HepG2 (cell line): Measurements from ENCODE around the gene CDK5RAP1. TPM values are rescaled to one million over a fixed set of nuclear protein-coding genes. Genes with fewer than 3 reads are reported as not detected.

Experiments
- ATAC-seq: fragments of 200-7000 bp; cut with Tn5 transposase; 3 replicates; pipeline ENCODE4 v1.9.1; 2020; ENCODE audit warnings: mild to moderate bottlenecking, moderate library complexity
- BruUV-seq: library from RNA; stranded (reverse); fragments of 400-500 nt; replicated peaks from 2 replicates; lab custom pipeline; 2021; lab: Mats Ljungman, UMichigan
- CTCF ChIA-PET: fragments of 300-600 bp; formaldehyde crosslinking; extraction: SDS; loops from one replicate; lab custom pipeline; 2021; ENCODE audit warnings: low total read pairs, inconsistent platforms, low intra/inter-chr PET ratio; lab: Yijun Ruan, JAX
- POLR2A ChIA-PET: fragments of 350-600 bp; sonication (Branson Sonifier 250); formaldehyde crosslinking; loops from one replicate; lab custom pipeline; 2020; ENCODE audit warnings: antibody characterized with exemption, inconsistent platforms; lab: Yijun Ruan, JAX
- DNase-seq: peaks from one replicate; pipeline ENCODE4 v3.0.0-alpha.2; 2015; ENCODE audit warnings: low spot score
- FAIRE-seq: peaks from 3 replicates; lab custom pipeline; 2011; peaks lifted over from hg19 to GRCh38; lab: Jason Lieb, UNC
- H2AFZ ChIP-seq: one replicate; pipeline ENCODE4 v1.6.1; 2011; ENCODE audit warnings: low read length, inconsistent platforms
- H3K27ac ChIP-seq: fragments of 300-600 bp; 3 replicates; pipeline ENCODE4 v1.8.0; 2011; ENCODE audit warnings: mixed run types, mild to moderate bottlenecking, mixed read lengths, low read length, inconsistent platforms; ENCODE audit not compliant: insufficient read depth; ENCODE audit errors: extremely low read length
- H3K27me3 ChIP-seq, 2 experiments: fragments of 200-600 bp in 1 of 2; 2 replicates in 1 of 2; 3 replicates in 1 of 2; pipeline versions ENCODE4 v1.6.0 to v1.8.0; 2011; ENCODE audit warnings: low read length in 2 of 2, mild to moderate bottlenecking in 2 of 2, moderate library complexity in 2 of 2, inconsistent platforms in 1 of 2; ENCODE audit not compliant: insufficient read depth in 2 of 2, control insufficient read depth in 1 of 2
- H3K36me3 ChIP-seq, 2 experiments: fragments of 200-600 bp in 1 of 2; replicated peaks in 1 of 2; 2 replicates in 1 of 2; 3 replicates in 1 of 2; pipeline versions ENCODE4 v1.5.1 to v1.8.0; 2011; ENCODE audit warnings: low read length in 2 of 2, inconsistent platforms in 1 of 2; ENCODE audit not compliant: insufficient read depth in 2 of 2, control insufficient read depth in 1 of 2
- H3K4me1 ChIP-seq: 2 replicates; pipeline ENCODE4 v1.5.1; 2012; ENCODE audit warnings: low read length, inconsistent platforms; ENCODE audit not compliant: insufficient read depth
- H3K4me2 ChIP-seq: 2 replicates; pipeline ENCODE4 v1.6.0; 2011; ENCODE audit warnings: low read depth, low read length, inconsistent platforms
- H3K4me3 ChIP-seq, 3 experiments: fragments of 200-600 bp in 1 of 3; sonication (generic), shearing (Covaris generic) in 1 of 3; replicated peaks in 1 of 3; 2 replicates each; pipeline ENCODE4 v1.5.1; 2011 to 2016; ENCODE audit warnings: low read length in 3 of 3, inconsistent platforms in 2 of 3, low read depth in 2 of 3, mild to moderate bottlenecking in 2 of 3, control low read depth in 1 of 3, mixed read lengths in 1 of 3; ENCODE audit not compliant: insufficient read depth in 1 of 3
- H3K79me2 ChIP-seq: one replicate; pipeline ENCODE4 v1.6.1; 2011; ENCODE audit warnings: low read length, inconsistent platforms; ENCODE audit not compliant: insufficient read depth
- H3K9ac ChIP-seq: 2 replicates; pipeline ENCODE4 v1.6.0; 2011; ENCODE audit warnings: mild to moderate bottlenecking, low read depth, low read length, inconsistent platforms; ENCODE audit not compliant: insufficient read depth
- H3K9me3 ChIP-seq: 2 replicates; pipeline ENCODE4 v1.5.1; 2012; ENCODE audit warnings: mild to moderate bottlenecking, low read length
- H4K20me1 ChIP-seq: 2 replicates; pipeline ENCODE4 v1.6.0; 2011; ENCODE audit warnings: inconsistent platforms, mild to moderate bottlenecking, low read length, moderate library complexity; ENCODE audit not compliant: insufficient read depth
- CBX1 ChIP-seq: IDR thresholded peaks from one replicate; pipeline ENCODE4 v1.6.1; 2016; ENCODE audit warnings: antibody characterized with exemption, low read depth
- MNT ChIP-seq: fragments of 450-650 bp; IDR thresholded peaks from 2 replicates; pipeline ENCODE4 v1.6.1; 2016
- ZNF687 ChIP-seq: sonication (generic); formaldehyde crosslinking; IDR thresholded peaks from 2 replicates; pipeline ENCODE4 v1.5.1; 2020; ENCODE audit warnings: mild to moderate bottlenecking, missing genetic modification reagents, moderate library complexity
- ZNF768 ChIP-seq: sonication (generic); formaldehyde crosslinking; IDR thresholded peaks from 2 replicates; pipeline ENCODE4 v1.4.0; 2020; ENCODE audit warnings: missing genetic modification reagents
- ZNF776 ChIP-seq: sonication (generic); formaldehyde crosslinking; IDR thresholded peaks from 2 replicates; pipeline ENCODE4 v1.4.0; 2020; ENCODE audit warnings: mild to moderate bottlenecking, missing genetic modification reagents
- WGBS: methylation state at CpG from one replicate; pipeline ENCODE4 v1.1.6; 2017; ENCODE audit warnings: low lambda C conversion rate; 5-methylcytosine and 5-hydroxymethylcytosine counted together
- in situ Hi-C: cut with HindIII; loops from 2 replicates; pipeline ENCODE4 v1.10.0; 2017; ENCODE audit warnings: low pct_unique_long_range_greater_than_20kb; ENCODE audit not compliant: extremely low pct_ligation_motif_present
- intact Hi-C: fragments of 100-400 bp; cut with micrococcal nuclease; formaldehyde crosslinking; loops from one replicate; pipeline ENCODE4 v1.10.0; 2022; ENCODE audit not compliant: unreplicated experiment
- polyA plus RNA-seq, 8 experiments: library from polyadenylated mRNA; depleted of rRNA in 3 of 8; stranded (reverse) in 7 of 8; unstranded in 1 of 8; fragments of >200 nt; fragmentation: Illumina TruSeq in 4 of 8; extraction: Trizol in 4 of 8; gene quantifications; 2 replicates each; pipeline versions ENCODE4 v1.2.1 to v1.2.3, GENCODE V29; 2011 to 2016; ENCODE audit warnings: low read depth in 4 of 8, missing spikeins in 1 of 8, mixed read lengths in 1 of 8; ENCODE audit not compliant: insufficient read depth in 1 of 8
- total RNA-seq, 5 experiments: library from RNA; depleted of rRNA; stranded (reverse); fragments of >200 nt; fragmentation: Illumina TruSeq; extraction: Trizol; gene quantifications; 2 replicates each; pipeline ENCODE4 v1.2.3, GENCODE V29; 2016; ENCODE audit warnings: low read depth in 1 of 5

Gene CDK5RAP1
- total and polyA plus RNA-seq, 2 of the 13 experiments (the other 11 are each of a cell fraction or from before 2014, with no cell fraction given) = 53.6 to 98.2 TPM

GRCh38 chr20:33332905-33333456 lies 68.3 kb downstream of the CDK5RAP1 start:
- in situ Hi-C loops = no loop called here
- H3K79me2 ChIP-seq = no peaks in the 10 kb centered on the region
- H3K9ac ChIP-seq = no peak overlapping the region
- BruUV-seq = no TSS peak
- 25% methylated on average over 20 of the region's 20 CpGs for WGBS
- ATAC-seq = peak; percentile 9; the same call in 1 of the 3 replicates
- no peak for FAIRE-seq
- H3K36me3 ChIP-seq = no peaks in the 10 kb centered on the region
- TF ChIP-seq ZNF687 (CRISPR knock-in tag) (peak; percentile 9; the same call in 1 of the 2 replicates), ZNF768 (CRISPR knock-in tag) (0 out of 2 replicates have a peak, but pooled peaks have one; percentile 12), CBX1 (no peak), ZNF776 (peak; percentile 19; the same call in 1 of the 2 replicates), MNT (peak; percentile 70)
- H3K27me3 ChIP-seq = peaks cover 15 to 60% of the 10 kb centered on the region in 2 experiments
- H2AFZ ChIP-seq = no peak overlapping the region
- ChIA-PET CTCF (no interaction called here), POLR2A (no interaction called here)
- no peaks in the 10 kb centered on the region for H4K20me1 ChIP-seq
- DNase-seq = no peak
- no peak overlapping the region for H3K4me2 ChIP-seq
- H3K4me3 ChIP-seq = no peak overlapping the region
- peaks cover 10% of the 10 kb centered on the region for H3K4me1 ChIP-seq
- no peaks in the 10 kb centered on the region for H3K9me3 ChIP-seq
- intact Hi-C loops = no loop called here
- H3K27ac ChIP-seq = no peak overlapping the region
